GM12874 (cell line): ENCODE data around the gene ARL14EPL.

ENCODE experiments used
- TF ChIP-seq, protein P1 (sequence below): IDR thresholded peaks from 2 replicates; pipeline ENCODE4 v1.5.1; 2011; ENCODE audit warnings: low read depth, mild to moderate bottlenecking, control low read depth, low read length, moderate library complexity; ENCODE audit not compliant: insufficient read depth

Gene ARL14EPL

DNA sequence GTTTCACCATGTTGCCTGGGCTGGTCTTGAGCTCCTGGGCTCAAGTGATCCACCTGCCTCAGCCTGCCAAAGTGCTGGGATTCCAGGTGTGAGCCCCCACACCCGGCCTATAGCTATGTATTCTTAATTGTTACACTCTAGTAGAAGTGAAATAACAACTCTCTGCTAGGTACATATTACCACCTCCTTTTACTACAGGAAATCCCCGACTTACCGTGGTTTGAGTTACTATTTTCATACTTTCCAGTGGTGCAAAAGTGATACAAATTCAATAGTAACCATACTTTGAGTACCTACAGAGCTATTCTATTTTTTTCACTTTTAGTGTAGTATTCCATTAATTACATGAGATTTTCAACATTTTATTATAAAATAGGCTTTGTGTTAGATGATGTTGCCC lies 719 bp downstream of the ARL14EPL start:
- TF ChIP-seq, protein P1, sequence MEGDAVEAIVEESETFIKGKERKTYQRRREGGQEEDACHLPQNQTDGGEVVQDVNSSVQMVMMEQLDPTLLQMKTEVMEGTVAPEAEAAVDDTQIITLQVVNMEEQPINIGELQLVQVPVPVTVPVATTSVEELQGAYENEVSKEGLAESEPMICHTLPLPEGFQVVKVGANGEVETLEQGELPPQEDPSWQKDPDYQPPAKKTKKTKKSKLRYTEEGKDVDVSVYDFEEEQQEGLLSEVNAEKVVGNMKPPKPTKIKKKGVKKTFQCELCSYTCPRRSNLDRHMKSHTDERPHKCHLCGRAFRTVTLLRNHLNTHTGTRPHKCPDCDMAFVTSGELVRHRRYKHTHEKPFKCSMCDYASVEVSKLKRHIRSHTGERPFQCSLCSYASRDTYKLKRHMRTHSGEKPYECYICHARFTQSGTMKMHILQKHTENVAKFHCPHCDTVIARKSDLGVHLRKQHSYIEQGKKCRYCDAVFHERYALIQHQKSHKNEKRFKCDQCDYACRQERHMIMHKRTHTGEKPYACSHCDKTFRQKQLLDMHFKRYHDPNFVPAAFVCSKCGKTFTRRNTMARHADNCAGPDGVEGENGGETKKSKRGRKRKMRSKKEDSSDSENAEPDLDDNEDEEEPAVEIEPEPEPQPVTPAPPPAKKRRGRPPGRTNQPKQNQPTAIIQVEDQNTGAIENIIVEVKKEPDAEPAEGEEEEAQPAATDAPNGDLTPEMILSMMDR, result no peak

- TF ChIP-seq, protein P1, result no peak
Measured at GRCh38 chr5:116035123-116035522, 2.9 kb downstream of the ARL14EPL start.

GRCh38 chr5:116037236-116037822 lies 5.1 kb downstream of the ARL14EPL start:
- TF ChIP-seq, protein P1, result no peak

- TF ChIP-seq, protein P1, result no peak
Measured at GRCh38 chr5:116038817-116039216, 6.5 kb downstream of the ARL14EPL start.

GRCh38 chr5:116042375-116042774 lies 10.1 kb downstream of the ARL14EPL start:
- TF ChIP-seq, protein P1, result no peak

DNA sequence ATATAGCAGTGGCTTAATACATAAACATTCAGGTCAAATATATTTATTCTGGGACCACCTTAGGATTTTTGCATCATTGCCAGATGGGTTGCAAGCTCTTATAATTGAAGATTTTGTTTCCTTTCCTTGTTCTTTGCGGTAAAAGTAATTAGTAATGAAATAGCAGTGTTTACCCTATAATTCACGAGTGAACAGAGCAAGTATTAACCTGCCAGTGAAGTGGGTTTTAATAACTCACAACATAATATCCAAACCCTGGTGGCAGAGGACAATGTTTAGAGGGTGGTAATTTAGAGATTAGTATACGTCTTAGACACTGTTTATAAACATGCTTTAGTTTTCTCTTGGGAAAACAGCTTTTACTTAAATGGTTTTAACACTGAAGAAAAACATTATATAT lies 11.8 kb downstream of the ARL14EPL start:
- TF ChIP-seq, protein P1, result no peak

GRCh38 chr5:116045821-116046220 lies 13.5 kb downstream of the ARL14EPL start:
- TF ChIP-seq, protein P1, result no peak

- TF ChIP-seq, protein P1, result no peak
Measured at GRCh38 chr5:116046261-116046660, 14.0 kb downstream of the ARL14EPL start.
